NB4 (cell line): ENCODE results near the gene CYP39A1.

Experiments
- MYC ChIP-seq: IDR thresholded peaks from 2 replicates; pipeline ENCODE4 v1.6.1; 2011; ENCODE audit warnings: low read depth, low read length
- POLR2A ChIP-seq: IDR thresholded peaks from 2 replicates; pipeline ENCODE4 v1.6.1; 2011; ENCODE audit warnings: mild to moderate bottlenecking; ENCODE audit not compliant: insufficient read length; ENCODE audit errors: extremely low read depth
- TF ChIP-seq, protein P1 (sequence below): IDR thresholded peaks from one replicate; pipeline ENCODE4 v1.5.1; 2012; ENCODE audit warnings: low read depth, low read length
- TF ChIP-seq, protein P2 (sequence below): IDR thresholded peaks from 2 replicates; pipeline ENCODE4 v1.6.1; 2011; ENCODE audit warnings: low read depth, low read length

DNA sequence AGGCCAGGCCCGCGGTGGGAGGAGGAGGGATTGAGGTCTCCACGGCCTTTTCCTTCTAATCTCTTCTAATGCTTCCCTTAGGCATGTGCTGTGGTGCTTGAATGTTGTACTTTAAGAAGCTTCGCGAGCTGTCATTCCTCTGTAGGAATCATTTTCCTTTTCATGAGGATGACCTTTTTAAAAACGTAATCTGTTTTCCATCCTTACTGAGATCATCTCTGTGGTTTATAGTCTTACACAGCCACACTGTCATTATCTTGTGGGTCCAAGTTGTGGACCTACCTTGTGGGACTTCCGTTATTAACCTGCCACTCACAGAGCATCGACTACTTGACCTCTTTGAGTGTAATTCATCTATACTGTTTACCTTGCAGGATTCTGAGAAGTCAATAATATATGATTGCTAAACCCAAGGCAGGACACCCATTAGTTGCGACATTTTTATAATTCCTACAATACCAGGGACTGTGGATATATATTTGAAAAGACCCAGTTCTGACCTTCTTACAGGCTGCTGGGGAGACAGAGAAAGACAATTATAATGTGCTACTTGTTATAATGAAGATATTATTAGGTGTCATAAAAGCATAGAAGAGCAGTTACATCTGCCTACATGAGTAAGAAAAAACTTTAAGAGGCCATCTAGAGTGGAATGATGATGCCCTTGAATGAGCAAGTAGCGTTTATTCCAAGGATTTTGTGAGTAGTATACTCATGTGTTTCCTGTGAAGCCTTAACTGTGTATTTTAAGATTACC, 999 bp upstream of the CYP39A1 start:
- TF ChIP-seq, protein P1, sequence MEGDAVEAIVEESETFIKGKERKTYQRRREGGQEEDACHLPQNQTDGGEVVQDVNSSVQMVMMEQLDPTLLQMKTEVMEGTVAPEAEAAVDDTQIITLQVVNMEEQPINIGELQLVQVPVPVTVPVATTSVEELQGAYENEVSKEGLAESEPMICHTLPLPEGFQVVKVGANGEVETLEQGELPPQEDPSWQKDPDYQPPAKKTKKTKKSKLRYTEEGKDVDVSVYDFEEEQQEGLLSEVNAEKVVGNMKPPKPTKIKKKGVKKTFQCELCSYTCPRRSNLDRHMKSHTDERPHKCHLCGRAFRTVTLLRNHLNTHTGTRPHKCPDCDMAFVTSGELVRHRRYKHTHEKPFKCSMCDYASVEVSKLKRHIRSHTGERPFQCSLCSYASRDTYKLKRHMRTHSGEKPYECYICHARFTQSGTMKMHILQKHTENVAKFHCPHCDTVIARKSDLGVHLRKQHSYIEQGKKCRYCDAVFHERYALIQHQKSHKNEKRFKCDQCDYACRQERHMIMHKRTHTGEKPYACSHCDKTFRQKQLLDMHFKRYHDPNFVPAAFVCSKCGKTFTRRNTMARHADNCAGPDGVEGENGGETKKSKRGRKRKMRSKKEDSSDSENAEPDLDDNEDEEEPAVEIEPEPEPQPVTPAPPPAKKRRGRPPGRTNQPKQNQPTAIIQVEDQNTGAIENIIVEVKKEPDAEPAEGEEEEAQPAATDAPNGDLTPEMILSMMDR, result no peak
- TF ChIP-seq POLR2A (no peak), MYC (no peak)
- TF ChIP-seq, protein P2, sequence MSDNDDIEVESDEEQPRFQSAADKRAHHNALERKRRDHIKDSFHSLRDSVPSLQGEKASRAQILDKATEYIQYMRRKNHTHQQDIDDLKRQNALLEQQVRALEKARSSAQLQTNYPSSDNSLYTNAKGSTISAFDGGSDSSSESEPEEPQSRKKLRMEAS, result no peak
